CD4-positive, alpha-beta T cell treated with Interleukin-1 beta for 1 hour (primary cell): ENCODE results near the gene XPR1.
A peak's percentile ranks its signal among the peaks of the same experiment; 100 is the strongest.
"Not testable (repeated sequence)": the region's sequence is repeated elsewhere in the genome, so short reads cannot be mapped to it uniquely, and the experiment has no call there.

ENCODE experiments used
- DNase-seq, 2 donors: peaks; one replicate each; pipeline ENCODE4 v3.0.0-alpha.2; 2020 to 2022

Gene XPR1

GRCh38 chr1:180842491-180843275 lies 210.9 kb downstream of the XPR1 start:
- DNase-seq: no peak

- DNase-seq: no peak
Measured at GRCh38 chr1:180845352-180845751, 213.5 kb downstream of the XPR1 start.

DNA sequence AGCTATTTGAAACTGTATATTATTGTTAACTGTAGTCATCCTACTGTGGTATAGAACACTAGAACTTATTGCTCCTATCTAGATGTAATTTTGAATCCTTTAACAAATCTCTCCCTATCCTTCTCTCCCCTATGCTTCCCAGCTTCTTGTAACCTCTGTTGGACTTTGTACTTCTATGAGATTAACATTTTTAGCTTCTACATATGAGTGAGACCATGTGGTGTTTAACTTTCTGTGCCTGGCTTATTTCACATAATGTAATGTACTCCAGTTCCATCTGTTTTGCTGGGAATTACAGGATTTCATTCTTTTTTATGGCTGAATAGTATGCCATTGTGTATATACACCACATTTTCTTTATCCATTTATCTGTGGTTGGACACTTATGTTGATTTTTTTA lies 216.4 kb downstream of the XPR1 start:
- DNase-seq: no peak

DNA sequence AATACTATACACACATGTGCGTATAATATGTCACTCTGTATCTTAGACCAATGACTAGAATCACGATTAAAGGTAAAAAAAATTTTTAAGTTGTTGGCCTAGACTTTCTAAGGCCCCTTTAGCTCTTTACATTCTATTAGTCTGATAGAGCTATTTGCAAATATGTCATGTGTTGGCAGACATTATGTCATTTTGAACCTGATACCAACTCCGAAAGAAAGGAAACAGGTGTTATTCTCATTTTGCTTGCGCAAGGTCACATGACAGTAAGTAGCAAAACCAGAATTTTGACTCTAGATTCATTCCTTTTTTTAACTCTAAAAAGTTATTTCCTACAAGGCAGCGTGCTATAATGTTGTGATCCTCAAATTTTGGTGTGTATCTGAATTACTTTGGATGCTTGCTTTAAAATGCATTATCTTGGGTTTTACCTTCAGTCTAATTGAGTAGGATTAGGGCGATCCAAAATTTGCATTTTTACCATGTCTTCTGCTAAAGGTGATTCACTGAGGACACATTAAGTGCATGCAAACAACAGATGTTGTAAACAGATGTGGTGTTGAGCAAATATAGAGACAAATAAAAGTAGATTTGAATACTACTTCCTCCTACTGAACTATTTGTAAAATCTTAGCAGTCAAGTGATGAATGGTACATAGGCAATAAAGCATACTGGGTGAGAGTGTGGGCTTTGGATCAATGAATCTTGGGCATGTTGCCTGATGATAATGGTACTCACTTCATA lies 217.4 kb downstream of the XPR1 start:
- DNase-seq: no peak

GRCh38 chr1:180851995-180852887 lies 220.4 kb downstream of the XPR1 start:
- no peak for DNase-seq

DNA sequence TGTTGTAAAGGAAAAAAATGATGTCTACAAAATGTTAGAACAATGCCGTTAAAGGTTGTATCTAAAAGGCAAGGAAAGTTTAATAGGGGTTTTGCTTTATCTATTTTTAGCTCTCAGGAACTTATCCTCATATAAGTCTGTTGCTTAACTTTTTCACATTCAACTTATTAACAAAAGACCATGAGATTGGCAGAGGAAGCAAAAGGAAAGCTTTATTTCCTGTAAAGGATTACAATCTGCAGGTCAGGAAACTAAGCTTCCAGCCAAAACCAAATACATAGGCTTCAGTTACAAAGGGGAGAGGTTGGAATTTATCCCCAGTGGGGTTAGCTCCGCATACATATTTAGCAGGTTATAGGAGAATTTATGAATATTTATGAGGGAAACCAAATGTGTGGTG lies 222.2 kb downstream of the XPR1 start:
- no peak for DNase-seq

GRCh38 chr1:180854456-180854855 lies 222.6 kb downstream of the XPR1 start:
- no peak for DNase-seq

GRCh38 chr1:180857947-180858725 lies 226.3 kb downstream of the XPR1 start:
- DNase-seq: not testable (repeated sequence)

DNA sequence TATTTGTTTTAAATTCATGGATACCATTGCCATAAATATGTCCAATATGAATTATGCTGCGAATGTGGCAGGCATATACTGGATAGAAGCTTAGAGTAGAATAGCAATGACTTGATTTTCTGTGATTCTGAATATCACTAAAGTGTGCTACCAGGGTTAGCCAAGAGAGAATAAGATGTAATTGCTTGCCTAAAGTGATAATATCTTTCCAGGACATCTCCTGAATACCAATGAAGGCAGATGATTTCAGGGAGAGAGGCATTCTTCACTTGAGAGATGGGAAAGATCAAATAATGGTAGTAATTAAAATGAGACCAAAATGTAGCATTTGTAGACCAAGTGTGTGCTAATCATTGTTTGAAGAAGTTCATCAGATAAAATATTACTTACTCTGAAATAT lies 227.5 kb downstream of the XPR1 start:
- DNase-seq: no peak

DNA sequence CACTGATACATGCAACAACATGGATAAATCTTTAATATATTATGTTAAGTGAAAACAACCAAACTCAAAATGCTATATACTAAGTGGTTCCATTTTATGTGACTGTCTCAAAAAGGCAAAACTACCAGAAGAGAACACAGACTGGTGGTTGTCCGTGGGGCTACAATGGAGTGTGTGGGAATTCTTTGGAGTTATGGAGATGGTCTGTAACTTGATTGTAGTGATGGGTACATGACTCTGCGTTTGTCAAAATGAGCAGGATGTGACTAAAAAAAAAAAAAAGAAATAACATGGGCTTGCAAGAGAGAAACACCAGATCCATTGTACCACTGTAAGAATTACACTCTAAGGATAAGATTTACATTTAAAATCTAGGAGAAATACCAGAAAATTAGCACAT lies 228.7 kb downstream of the XPR1 start:
- DNase-seq: no peak

- no peak for DNase-seq
Measured at GRCh38 chr1:180862305-180862704, 230.5 kb downstream of the XPR1 start.

DNA sequence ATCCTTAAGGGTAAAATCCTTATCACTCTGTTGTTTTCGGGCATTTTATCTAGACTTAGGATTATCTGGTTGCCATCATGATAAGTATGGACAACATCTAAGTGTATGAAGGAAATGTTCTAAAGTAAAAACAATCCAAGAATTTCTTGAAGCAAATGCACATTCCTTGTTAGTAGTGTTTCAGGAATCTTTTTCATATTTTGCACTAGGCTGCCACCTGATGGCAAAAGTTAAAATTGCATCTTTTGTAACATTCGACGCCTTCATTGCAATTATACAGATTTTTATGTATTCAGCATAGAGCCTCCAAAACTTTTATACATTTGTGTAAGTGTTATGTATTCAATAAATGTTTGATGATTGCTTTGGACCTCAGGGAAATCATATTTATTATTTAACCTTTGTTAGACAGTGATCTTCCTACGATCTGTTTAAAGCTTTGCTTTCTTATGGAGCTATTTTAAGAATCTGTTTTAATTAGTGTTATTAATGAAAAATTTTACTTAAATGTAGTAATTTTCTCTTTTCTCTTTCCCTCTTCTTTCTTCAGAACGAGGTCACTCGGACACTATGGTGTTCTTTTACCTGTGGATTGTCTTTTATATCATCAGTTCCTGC lies 231.4 kb downstream of the XPR1 start:
- peak; percentile 6 to 55 for DNase-seq

DNA sequence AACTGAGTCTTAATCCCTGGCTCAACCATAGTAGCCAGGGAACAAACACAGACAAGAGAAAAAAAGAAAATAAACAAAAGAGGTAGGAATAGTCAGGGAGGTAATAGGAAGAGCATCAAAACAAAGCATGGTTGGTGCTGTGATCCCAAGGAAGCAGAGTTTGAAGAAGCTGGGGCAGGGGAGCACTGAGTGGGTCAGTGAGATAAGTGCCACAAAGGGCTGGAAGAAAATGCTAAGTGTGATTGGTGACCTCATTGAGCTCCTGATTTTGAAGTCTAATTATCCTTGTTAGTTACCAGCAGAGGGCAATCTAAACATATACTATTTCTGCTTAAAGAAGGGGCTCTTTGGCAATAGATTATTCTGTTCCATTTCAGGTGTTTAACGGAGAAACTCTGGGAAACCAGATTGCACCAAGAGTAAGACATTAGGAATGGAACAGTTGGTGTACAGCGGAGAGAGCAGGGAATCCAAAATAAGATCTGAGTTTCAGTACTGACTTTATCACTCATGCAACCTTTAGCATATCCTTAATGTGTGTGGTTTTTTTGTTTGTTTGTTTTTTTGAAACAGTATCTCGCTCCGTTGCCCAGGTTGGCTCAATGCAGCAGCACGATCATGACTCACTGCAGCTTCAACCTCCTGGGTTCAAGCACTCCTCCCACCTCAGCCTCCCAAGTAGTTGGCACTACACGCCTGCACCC lies 250.1 kb downstream of the XPR1 start:
- DNase-seq: no peak

DNA sequence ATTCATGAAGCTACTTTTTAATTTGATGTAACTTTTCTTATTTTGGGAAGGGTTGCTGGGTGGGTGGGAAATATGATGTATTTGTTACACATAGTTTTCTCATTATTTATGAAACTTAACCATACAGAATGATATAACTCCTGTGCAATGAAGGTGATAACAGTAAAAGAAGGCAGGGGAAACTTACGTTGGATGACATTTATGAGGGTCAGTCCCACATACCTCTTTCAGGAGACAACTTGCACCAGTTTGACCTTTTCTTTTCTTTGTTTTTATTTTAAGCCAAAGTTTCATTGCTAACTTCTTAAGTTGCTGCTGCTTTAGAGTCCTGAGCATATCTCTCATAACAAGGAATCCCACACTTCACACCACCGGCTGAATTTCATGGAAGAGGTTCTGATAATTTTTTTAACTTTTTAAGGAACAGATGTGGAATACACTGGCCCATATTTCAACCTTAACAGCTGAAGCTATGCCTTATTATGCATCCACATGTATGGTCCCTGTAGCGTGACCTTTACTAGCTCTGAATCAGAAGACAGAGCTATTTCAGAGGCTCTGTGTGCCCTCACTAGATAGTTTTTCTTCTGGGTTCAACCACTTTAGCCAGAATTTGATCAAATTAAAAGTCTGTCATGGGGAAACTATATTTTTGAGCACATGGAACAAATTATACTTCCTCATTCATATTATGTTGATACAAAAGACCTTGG lies 252.9 kb downstream of the XPR1 start:
- DNase-seq: no peak

- DNase-seq: no peak
Measured at GRCh38 chr1:180886338-180886737, 254.5 kb downstream of the XPR1 start.

GRCh38 chr1:180887841-180888240 lies 256.0 kb downstream of the XPR1 start:
- DNase-seq: no peak

- no peak for DNase-seq
Measured at GRCh38 chr1:180888870-180889269, 257.0 kb downstream of the XPR1 start.

- no peak for DNase-seq
Measured at GRCh38 chr1:180889325-180889724, 257.5 kb downstream of the XPR1 start.

GRCh38 chr1:180892272-180892671 lies 260.4 kb downstream of the XPR1 start:
- DNase-seq: no peak

DNA sequence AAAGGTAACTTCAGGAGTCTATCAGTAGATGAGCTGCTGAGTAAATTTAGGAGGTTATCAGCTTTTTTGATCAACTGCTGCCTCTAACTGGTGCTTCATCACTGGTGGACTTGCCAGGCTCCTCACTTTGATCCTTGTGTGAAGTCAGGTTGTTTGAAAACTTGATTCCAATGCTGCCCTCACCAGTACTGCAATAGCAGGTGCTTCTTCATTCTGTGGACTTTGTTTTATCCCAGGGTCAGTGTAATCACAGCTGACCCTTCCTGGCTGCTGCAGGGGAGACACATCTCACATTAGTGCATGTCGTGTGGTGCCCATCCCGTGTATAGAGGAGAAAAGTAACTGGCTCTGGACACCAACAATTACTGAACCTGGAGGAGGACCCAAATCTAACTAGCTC lies 260.9 kb downstream of the XPR1 start:
- DNase-seq: no peak

DNA sequence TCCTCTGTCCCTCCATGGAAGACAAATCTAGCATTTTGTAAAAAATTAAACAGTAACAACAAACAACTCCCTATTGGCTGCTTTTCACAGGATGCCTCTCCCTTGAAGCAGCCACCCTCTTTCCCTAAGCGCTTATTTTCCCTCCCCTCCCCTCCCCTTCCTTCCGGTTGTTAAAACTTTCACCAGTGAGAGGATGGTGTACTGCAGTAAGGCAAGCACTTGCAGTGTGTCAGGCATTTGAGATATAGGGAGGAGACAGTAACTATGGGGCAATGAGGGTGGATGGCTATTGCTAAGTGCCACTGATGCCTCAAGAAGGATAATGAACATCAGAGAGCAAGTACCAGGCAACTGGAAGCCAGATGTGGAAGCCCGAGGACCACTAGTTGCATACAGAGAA lies 261.8 kb downstream of the XPR1 start:
- DNase-seq: no peak
